ENCODE results near the gene NHLH2.

GRCh38 chr1:115805597-115805996 is 35.3 kb downstream of the NHLH2 start:
- no peak for TF ChIP-seq POLR2A (IDR thresholded peaks at IDR 0.05)
- TF ChIP-seq, protein P1, sequence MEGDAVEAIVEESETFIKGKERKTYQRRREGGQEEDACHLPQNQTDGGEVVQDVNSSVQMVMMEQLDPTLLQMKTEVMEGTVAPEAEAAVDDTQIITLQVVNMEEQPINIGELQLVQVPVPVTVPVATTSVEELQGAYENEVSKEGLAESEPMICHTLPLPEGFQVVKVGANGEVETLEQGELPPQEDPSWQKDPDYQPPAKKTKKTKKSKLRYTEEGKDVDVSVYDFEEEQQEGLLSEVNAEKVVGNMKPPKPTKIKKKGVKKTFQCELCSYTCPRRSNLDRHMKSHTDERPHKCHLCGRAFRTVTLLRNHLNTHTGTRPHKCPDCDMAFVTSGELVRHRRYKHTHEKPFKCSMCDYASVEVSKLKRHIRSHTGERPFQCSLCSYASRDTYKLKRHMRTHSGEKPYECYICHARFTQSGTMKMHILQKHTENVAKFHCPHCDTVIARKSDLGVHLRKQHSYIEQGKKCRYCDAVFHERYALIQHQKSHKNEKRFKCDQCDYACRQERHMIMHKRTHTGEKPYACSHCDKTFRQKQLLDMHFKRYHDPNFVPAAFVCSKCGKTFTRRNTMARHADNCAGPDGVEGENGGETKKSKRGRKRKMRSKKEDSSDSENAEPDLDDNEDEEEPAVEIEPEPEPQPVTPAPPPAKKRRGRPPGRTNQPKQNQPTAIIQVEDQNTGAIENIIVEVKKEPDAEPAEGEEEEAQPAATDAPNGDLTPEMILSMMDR (IDR thresholded peaks at IDR 0.05): no peak

Measured in gastroesophageal sphincter (tissue), 3 donors.